GM19452 (cell line): ENCODE results near the gene NEB.

Experiments
- ATAC-seq: cut with Tn5 transposase; IDR thresholded peaks from one replicate; pipeline ENCODE4 v1.9.1; 2021; ENCODE audit not compliant: unreplicated experiment

Gene NEB

GRCh38 chr2:151491496-151491895 lies 242.8 kb downstream of the NEB start:
- ATAC-seq: no peak

GRCh38 chr2:151490276-151490675 lies 244.0 kb downstream of the NEB start:
- no peak for ATAC-seq

GRCh38 chr2:151486053-151486452 lies 248.2 kb downstream of the NEB start:
- ATAC-seq: no peak

- ATAC-seq: no peak
Observed at GRCh38 chr2:151484100-151484499, 250.2 kb downstream of the NEB start.

- ATAC-seq: no peak
Observed at GRCh38 chr2:151483546-151483945, 250.7 kb downstream of the NEB start.

GRCh38 chr2:151482171-151482725 lies 252.0 kb downstream of the NEB start:
- no peak for ATAC-seq

- ATAC-seq: no peak
Observed at GRCh38 chr2:151481744-151482143, 252.5 kb downstream of the NEB start.

- no peak for ATAC-seq
Observed at GRCh38 chr2:151478011-151478410, 256.3 kb downstream of the NEB start.

GRCh38 chr2:151476287-151476686 lies 258.0 kb downstream of the NEB start:
- no peak for ATAC-seq

GRCh38 chr2:151475071-151475470 lies 259.2 kb downstream of the NEB start:
- ATAC-seq: no peak

- ATAC-seq: no peak
Observed at GRCh38 chr2:151472966-151473365, 261.3 kb downstream of the NEB start.

GRCh38 chr2:151470556-151470955 lies 263.7 kb downstream of the NEB start:
- no peak for ATAC-seq

GRCh38 chr2:151465771-151466170 lies 268.5 kb downstream of the NEB start:
- no peak for ATAC-seq

GRCh38 chr2:151459358-151459757 lies 274.9 kb downstream of the NEB start:
- no peak for ATAC-seq

GRCh38 chr2:151439127-151439526 lies 295.1 kb downstream of the NEB start:
- ATAC-seq: no peak

- no peak for ATAC-seq
Observed at GRCh38 chr2:151438506-151438905, 295.8 kb downstream of the NEB start.

GRCh38 chr2:151437630-151438029 lies 296.6 kb downstream of the NEB start:
- ATAC-seq: no peak
